ENCODE data around the gene KIF26B.

The KIF26B gene

GRCh38 chr1:245182028-245182427 is 27.2 kb downstream of the KIF26B start:
- H3K4me3 ChIP-seq (ENCODE audit: low read depth, low read length), result no peak overlapping the region
- no peak for DNase-seq
- no peak overlapping the region for H3K27ac ChIP-seq
- H3K36me3 ChIP-seq (replicated peaks), result no peaks in the 10 kb centered on the region
- H3K27me3 ChIP-seq (replicated peaks), result no peaks in the 10 kb centered on the region
- no peak for TF ChIP-seq CTCF (IDR thresholded peaks at IDR 0.05; ENCODE audit: low read depth, low read length, missing control alignments)
- in situ Hi-C loops (cut with HindIII; ENCODE audit: low pct_ligation_motif_present, low sequenced_read_pairs), result no loop called here

GRCh38 chr1:245183429-245183828 is 28.6 kb downstream of the KIF26B start:
- no peak overlapping the region for H3K27ac ChIP-seq
- no peaks in the 10 kb centered on the region for H3K36me3 ChIP-seq (replicated peaks)
- TF ChIP-seq CTCF (IDR thresholded peaks at IDR 0.05; ENCODE audit: low read depth, low read length, missing control alignments), result no peak
- no peak overlapping the region for H3K4me3 ChIP-seq (ENCODE audit: low read depth, low read length)
- DNase-seq, result no peak
- in situ Hi-C loops (cut with HindIII; ENCODE audit: low pct_ligation_motif_present, low sequenced_read_pairs), result no loop called here
- H3K27me3 ChIP-seq (replicated peaks), result no peaks in the 10 kb centered on the region

GRCh38 chr1:245184779-245185178 is 30.0 kb downstream of the KIF26B start:
- Histone ChIP-seq H3K4me3 (ENCODE audit: low read depth, low read length) (no peak overlapping the region), H3K27me3 (replicated peaks) (no peaks in the 10 kb centered on the region), H3K36me3 (replicated peaks) (no peaks in the 10 kb centered on the region), H3K27ac (no peak overlapping the region)
- no peak for DNase-seq
- TF ChIP-seq CTCF (IDR thresholded peaks at IDR 0.05; ENCODE audit: low read depth, low read length, missing control alignments), result no peak
- in situ Hi-C loops (cut with HindIII; ENCODE audit: low pct_ligation_motif_present, low sequenced_read_pairs), result no loop called here

- no peak for DNase-seq
- no peak overlapping the region for H3K27ac ChIP-seq
- no peaks in the 10 kb centered on the region for H3K36me3 ChIP-seq (replicated peaks)
- TF ChIP-seq CTCF (IDR thresholded peaks at IDR 0.05; ENCODE audit: low read depth, low read length, missing control alignments), result no peak
- H3K4me3 ChIP-seq (ENCODE audit: low read depth, low read length), result no peak overlapping the region
- no peaks in the 10 kb centered on the region for H3K27me3 ChIP-seq (replicated peaks)
- in situ Hi-C loops (cut with HindIII; ENCODE audit: low pct_ligation_motif_present, low sequenced_read_pairs), result no loop called here
Observed at GRCh38 chr1:245188403-245188802, 33.6 kb downstream of the KIF26B start.

- H3K27ac ChIP-seq, result no peak overlapping the region
- in situ Hi-C loops (cut with HindIII; ENCODE audit: low pct_ligation_motif_present, low sequenced_read_pairs), result no loop called here
- H3K27me3 ChIP-seq (replicated peaks), result no peaks in the 10 kb centered on the region
- H3K4me3 ChIP-seq (ENCODE audit: low read depth, low read length), result no peak overlapping the region
- DNase-seq, result no peak
- no peak for TF ChIP-seq CTCF (IDR thresholded peaks at IDR 0.05; ENCODE audit: low read depth, low read length, missing control alignments)
- H3K36me3 ChIP-seq (replicated peaks), result no peaks in the 10 kb centered on the region
Observed at GRCh38 chr1:245195398-245195797, 40.6 kb downstream of the KIF26B start.

- no peak overlapping the region for H3K27ac ChIP-seq
- TF ChIP-seq CTCF (IDR thresholded peaks at IDR 0.05; ENCODE audit: low read depth, low read length, missing control alignments), result no peak
- in situ Hi-C loops (cut with HindIII; ENCODE audit: low pct_ligation_motif_present, low sequenced_read_pairs), result no loop called here
Observed at GRCh38 chr1:245197121-245197520, 42.3 kb downstream of the KIF26B start.

More at GRCh38 chr1:245197121-245197520, 42.3 kb downstream of the KIF26B start:
- H3K27me3 ChIP-seq (replicated peaks), result no peaks in the 10 kb centered on the region
- DNase-seq, result no peak
- no peaks in the 10 kb centered on the region for H3K36me3 ChIP-seq (replicated peaks)
- no peak overlapping the region for H3K4me3 ChIP-seq (ENCODE audit: low read depth, low read length)

Data from brain microvascular endothelial cell (primary cell).